ENCODE results near the gene PC. TPM values are rescaled to one million over a fixed set of nuclear protein-coding genes. Genes with fewer than 3 reads are reported as not detected.

The PC gene
- total and polyA plus RNA-seq, 9 of the 15 experiments (the other 6 are each of a cell fraction or from before 2014, with no cell fraction given), result 0.94 to 38.0 (median 8.7) TPM

GRCh38 chr11:66891851-66892660, 66.1 kb downstream of the PC start (continued):
- TF ChIP-seq TARDBP (IDR thresholded peaks at IDR 0.05) (0 out of 2 replicates have a peak, but pooled peaks have one; percentile 24), ZNF197 (CRISPR knock-in tag; IDR thresholded peaks at IDR 0.05; ENCODE audit: low read depth) (no peak), SP2 (IDR thresholded peaks at IDR 0.05; ENCODE audit: extremely low read depth, low read depth, low read length, poor library complexity, severe bottlenecking) (no peak), KLF1 (tag; IDR thresholded peaks at IDR 0.05) (no peak), PML (IDR thresholded peaks at IDR 0.05; ENCODE audit: low read length) (no peak), ID3 (CRISPR knock-in tag; IDR thresholded peaks at IDR 0.05) (no peak), ID3 (tag; IDR thresholded peaks at IDR 0.05) (peak; percentile 92), CHD7 (IDR thresholded peaks at IDR 0.05; ENCODE audit: low read depth, low read length) (no peak), CTBP1 (IDR thresholded peaks at IDR 0.05; ENCODE audit: borderline replicate concordance) (peak; percentile 85), RAD21 (CRISPR knock-in tag; conservative IDR thresholded peaks at IDR 0.05 in 1 of 2, IDR thresholded peaks at IDR 0.05 in 1 of 2) (peak; percentile 29 to 52; a peak in 3 of 4 replicates), CREB3 (tag; conservative IDR thresholded peaks at IDR 0.05; ENCODE audit: low read depth) (peak; percentile 72), ETV6 (IDR thresholded peaks at IDR 0.05; ENCODE audit: borderline replicate concordance in 1 of 2, low read depth in 2 of 2, low read length in 1 of 2) (no peak), ETV6 (CRISPR knock-in tag; IDR thresholded peaks at IDR 0.05; ENCODE audit: borderline replicate concordance) (no peak), NRF1 (conservative IDR thresholded peaks at IDR 0.05 in 1 of 2, IDR thresholded peaks at IDR 0.05 in 1 of 2) (peak; percentile 29 to 43; a peak in 2 of 4 replicates)
